ENCODE measurements around the gene IFT43.

The IFT43 gene

GRCh38 chr14:75987201-75987970 lies 1.8 kb downstream of the IFT43 start:
- DNase-seq = no peak
- no peak overlapping the region for H3K4me3 Mint-ChIP-seq

GRCh38 chr14:75989134-75989533 lies 3.6 kb downstream of the IFT43 start:
- TF ChIP-seq CTCF (IDR thresholded peaks at IDR 0.05) = no peak
- Mint-ChIP-seq H3K36me3 (ENCODE audit: low read depth) (peaks cover 36% of the 10 kb centered on the region), H3K4me1 (peaks cover 19% of the 10 kb centered on the region), H3K27me3 (ENCODE audit: low read depth, poor library complexity) (peaks cover 17% of the 10 kb centered on the region), H3K9me3 (no peaks in the 10 kb centered on the region), H3K4me3 (no peak overlapping the region), H3K27ac (no peak overlapping the region)
- DNase-seq = no peak

More at GRCh38 chr14:75987201-75987970, 1.8 kb downstream of the IFT43 start:
- peaks cover 12% of the 10 kb centered on the region for H3K4me1 Mint-ChIP-seq
- peaks cover 34% of the 10 kb centered on the region for H3K27me3 Mint-ChIP-seq (ENCODE audit: low read depth, poor library complexity)
- peaks cover 27% of the 10 kb centered on the region for H3K36me3 Mint-ChIP-seq (ENCODE audit: low read depth)
- H3K27ac Mint-ChIP-seq = no peak overlapping the region
- TF ChIP-seq CTCF (IDR thresholded peaks at IDR 0.05) = no peak
- H3K9me3 Mint-ChIP-seq = no peaks in the 10 kb centered on the region

GRCh38 chr14:75990297-75990696 lies 4.7 kb downstream of the IFT43 start:
- no peak overlapping the region for H3K27ac Mint-ChIP-seq
- H3K4me1 Mint-ChIP-seq = peaks cover 21% of the 10 kb centered on the region
- DNase-seq = no peak
- no peaks in the 10 kb centered on the region for H3K9me3 Mint-ChIP-seq
- H3K27me3 Mint-ChIP-seq (ENCODE audit: low read depth, poor library complexity) = peaks cover 8% of the 10 kb centered on the region
- no peak for TF ChIP-seq CTCF (IDR thresholded peaks at IDR 0.05)
- peaks cover 47% of the 10 kb centered on the region for H3K36me3 Mint-ChIP-seq (ENCODE audit: low read depth)
- no peak overlapping the region for H3K4me3 Mint-ChIP-seq

- no peaks in the 10 kb centered on the region for H3K9me3 Mint-ChIP-seq
- H3K27me3 Mint-ChIP-seq (ENCODE audit: low read depth, poor library complexity) = no peaks in the 10 kb centered on the region
- TF ChIP-seq CTCF (IDR thresholded peaks at IDR 0.05) = no peak
- H3K36me3 Mint-ChIP-seq (ENCODE audit: low read depth) = peaks cover 61% of the 10 kb centered on the region
- H3K4me1 Mint-ChIP-seq = peaks cover 21% of the 10 kb centered on the region
- no peak overlapping the region for H3K27ac Mint-ChIP-seq
- no peak for DNase-seq
- no peak overlapping the region for H3K4me3 Mint-ChIP-seq
These were observed 6.2 kb downstream of the IFT43 start for GRCh38 chr14:75991753-75992152.

- no peak for TF ChIP-seq CTCF (IDR thresholded peaks at IDR 0.05)
- H3K36me3 Mint-ChIP-seq (ENCODE audit: low read depth) = peaks cover 77% of the 10 kb centered on the region
- no peaks in the 10 kb centered on the region for H3K9me3 Mint-ChIP-seq
- peaks cover 18% of the 10 kb centered on the region for H3K4me1 Mint-ChIP-seq
- H3K4me3 Mint-ChIP-seq = no peak overlapping the region
- H3K27ac Mint-ChIP-seq = no peak overlapping the region
- no peaks in the 10 kb centered on the region for H3K27me3 Mint-ChIP-seq (ENCODE audit: low read depth, poor library complexity)
- no peak for DNase-seq
These were observed 8.0 kb downstream of the IFT43 start for GRCh38 chr14:75993567-75994041.
